Choroid plexus epithelial cell (primary cell): ENCODE measurements around the gene ZC3H14.
A peak's percentile ranks its signal among the peaks of the same experiment; 100 is the strongest.

Source experiments
- DNase-seq: peaks from one replicate; pipeline ENCODE4 v3.0.0-alpha.2; 2010; ENCODE audit warnings: low read depth
- H3K4me3 ChIP-seq: 2 replicates; pipeline ENCODE4 v1.5.1; 2011; ENCODE audit warnings: low read depth, mild to moderate bottlenecking, control low read depth, low read length, moderate library complexity
- TF ChIP-seq, protein P1 (sequence below): conservative IDR thresholded peaks from 2 replicates; pipeline ENCODE4 v1.5.1; 2011; ENCODE audit warnings: low read depth, mild to moderate bottlenecking, control low read depth, inconsistent platforms, low read length, moderate library complexity

Gene ZC3H14

DNA sequence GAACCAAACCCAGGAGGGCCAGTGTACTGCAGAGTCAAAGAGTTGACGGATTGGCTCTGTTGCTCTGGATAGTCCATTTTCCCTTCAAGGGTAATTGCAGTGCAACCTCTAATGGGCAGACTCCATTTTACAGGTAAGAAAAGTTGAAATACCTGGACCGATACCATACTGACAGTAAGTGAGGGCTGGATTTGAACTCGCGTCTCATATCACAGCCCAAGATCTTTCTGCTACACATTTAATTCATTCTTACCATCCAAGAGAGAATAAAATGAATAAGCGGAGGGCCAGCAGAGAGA is 356 bp upstream of the ZC3H14 start:
- TF ChIP-seq, protein P1, sequence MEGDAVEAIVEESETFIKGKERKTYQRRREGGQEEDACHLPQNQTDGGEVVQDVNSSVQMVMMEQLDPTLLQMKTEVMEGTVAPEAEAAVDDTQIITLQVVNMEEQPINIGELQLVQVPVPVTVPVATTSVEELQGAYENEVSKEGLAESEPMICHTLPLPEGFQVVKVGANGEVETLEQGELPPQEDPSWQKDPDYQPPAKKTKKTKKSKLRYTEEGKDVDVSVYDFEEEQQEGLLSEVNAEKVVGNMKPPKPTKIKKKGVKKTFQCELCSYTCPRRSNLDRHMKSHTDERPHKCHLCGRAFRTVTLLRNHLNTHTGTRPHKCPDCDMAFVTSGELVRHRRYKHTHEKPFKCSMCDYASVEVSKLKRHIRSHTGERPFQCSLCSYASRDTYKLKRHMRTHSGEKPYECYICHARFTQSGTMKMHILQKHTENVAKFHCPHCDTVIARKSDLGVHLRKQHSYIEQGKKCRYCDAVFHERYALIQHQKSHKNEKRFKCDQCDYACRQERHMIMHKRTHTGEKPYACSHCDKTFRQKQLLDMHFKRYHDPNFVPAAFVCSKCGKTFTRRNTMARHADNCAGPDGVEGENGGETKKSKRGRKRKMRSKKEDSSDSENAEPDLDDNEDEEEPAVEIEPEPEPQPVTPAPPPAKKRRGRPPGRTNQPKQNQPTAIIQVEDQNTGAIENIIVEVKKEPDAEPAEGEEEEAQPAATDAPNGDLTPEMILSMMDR, result no peak
- no peak for DNase-seq
- peak overlapping the region; percentile 98 for H3K4me3 ChIP-seq

DNA sequence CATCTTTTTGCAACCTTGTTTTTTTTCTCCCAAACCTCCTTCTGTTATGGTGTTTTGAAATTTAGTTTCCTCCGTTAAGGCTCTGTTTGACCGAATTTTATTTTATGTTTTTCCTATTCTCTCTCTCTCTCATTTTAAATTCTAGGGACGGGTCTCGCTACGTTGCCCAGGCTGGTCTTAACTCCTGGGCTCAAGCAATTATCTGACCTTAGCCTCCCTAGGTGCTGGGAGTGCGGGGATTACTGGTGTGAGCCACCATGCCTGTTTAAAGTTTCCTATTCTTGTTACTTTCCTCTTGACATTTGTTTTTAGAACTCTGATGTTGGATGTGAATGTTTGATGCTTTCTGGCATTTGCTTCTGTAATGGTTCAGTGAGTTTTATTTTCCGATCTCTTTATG is 1.0 kb downstream of the ZC3H14 start:
- H3K4me3 ChIP-seq, result peak overlapping the region; percentile 98
- DNase-seq, result no peak
- TF ChIP-seq, protein P1, result no peak

DNA sequence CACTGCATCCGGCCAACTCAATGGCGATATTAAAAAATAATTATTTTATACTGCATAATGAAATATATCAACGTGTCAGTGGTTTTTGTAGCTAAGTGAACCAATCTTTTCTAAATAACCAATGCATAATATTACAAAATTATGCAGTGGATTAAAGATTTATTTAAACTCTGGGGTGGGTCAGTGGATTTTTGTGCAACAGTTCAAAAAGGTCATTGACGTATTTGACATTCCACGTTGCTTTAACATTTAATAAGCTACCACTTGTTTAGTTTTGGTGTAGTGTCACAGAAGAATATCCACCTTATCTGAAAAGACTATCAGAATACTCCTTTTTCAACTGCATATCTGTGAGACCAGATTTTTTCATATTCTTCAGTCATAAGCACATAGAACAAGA is 2.6 kb downstream of the ZC3H14 start:
- TF ChIP-seq, protein P1, result no peak
- H3K4me3 ChIP-seq, result no peak overlapping the region
- DNase-seq, result no peak

DNA sequence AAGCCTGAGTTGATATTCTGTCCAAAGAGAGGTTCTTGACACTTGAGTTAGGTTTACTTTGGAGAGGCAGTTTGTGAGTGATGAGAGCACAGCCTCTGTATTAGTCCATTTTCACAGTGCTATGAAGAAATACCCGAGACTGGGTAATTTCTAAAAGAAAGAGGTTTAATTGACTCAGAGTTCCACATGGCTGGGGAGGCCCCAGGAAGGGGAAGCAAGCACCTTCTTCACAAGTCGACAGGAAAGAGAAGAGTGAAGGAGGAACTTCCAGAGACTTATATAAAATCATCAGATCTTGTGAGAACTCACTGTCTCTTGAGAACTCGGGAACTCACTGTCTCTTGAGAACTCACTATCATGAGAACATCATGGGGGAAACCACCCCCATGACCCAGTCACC is 5.4 kb downstream of the ZC3H14 start:
- TF ChIP-seq, protein P1, result no peak
- no peak overlapping the region for H3K4me3 ChIP-seq
- no peak for DNase-seq

DNA sequence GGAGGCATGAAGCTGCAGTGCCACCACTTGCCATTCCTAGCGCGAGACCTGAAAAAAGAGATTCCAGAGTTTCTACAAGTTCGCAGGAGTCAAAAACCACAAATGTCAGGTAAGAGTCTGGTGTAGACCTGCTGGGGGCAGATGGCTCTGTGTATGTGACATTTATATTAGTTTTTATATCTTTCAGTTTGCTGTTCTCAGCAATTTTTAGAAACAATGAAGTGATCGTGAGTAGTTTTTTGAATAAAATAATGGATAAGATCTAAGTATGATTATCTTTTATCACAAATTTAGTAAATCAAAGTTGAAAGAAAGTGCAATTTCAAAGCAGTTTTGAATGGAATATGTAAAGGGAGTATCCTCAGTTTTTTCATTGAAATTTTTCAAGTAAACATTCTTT is 9.3 kb downstream of the ZC3H14 start:
- H3K4me3 ChIP-seq, result no peak overlapping the region
- DNase-seq, result no peak
- TF ChIP-seq, protein P1, result no peak

DNA sequence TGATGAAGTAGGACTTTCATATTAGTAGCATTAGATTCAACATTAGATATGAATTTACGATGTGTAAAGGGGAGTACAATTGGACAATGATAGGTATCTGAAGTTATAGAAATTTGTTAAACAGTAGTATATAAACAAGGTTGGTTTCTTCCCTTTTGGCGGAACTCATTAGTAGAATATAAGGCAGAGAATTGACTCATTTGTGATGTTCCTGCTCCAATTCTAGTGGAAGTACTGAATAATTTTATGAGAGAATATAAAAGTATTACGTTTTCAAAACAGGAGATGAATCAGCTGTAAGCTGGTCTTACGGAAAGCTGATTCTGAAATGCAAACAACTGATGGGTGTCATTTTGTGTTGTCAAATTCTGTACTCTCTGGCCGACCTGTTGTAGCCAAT is 13.4 kb downstream of the ZC3H14 start:
- TF ChIP-seq, protein P1, result no peak
- H3K4me3 ChIP-seq, result no peak overlapping the region

DNA sequence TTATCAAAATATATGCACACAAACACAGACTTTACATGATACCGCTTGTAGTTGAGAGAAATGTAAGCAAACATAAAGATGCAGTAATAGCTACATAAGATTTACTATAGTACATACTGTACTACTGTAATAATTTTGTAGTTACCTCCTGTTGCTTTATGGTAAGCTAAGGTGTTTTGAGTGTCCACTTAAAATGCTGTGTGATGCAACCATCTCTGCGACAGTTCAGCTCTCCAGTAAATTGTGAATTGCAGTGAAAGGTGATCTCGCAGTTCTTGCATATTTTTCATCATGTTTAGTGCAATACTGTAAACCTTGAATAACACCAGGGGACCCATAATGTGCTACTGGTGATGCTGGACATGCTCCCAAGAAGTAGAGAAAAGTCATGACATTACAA is 21.6 kb downstream of the ZC3H14 start:
- no peak for DNase-seq
- H3K4me3 ChIP-seq, result no peak overlapping the region
- TF ChIP-seq, protein P1, result no peak

More for the DNA sequence above, 13.4 kb downstream of the ZC3H14 start:
- DNase-seq, result no peak
